CMK (cell line): ENCODE data around the gene STX16.

ENCODE experiments used
- DNase-seq: peaks from one replicate; pipeline ENCODE4 v3.0.0-alpha.2; 2010; ENCODE audit warnings: low read depth

STX16 gene

GRCh38 chr20:58650776-58651558 is at the start of gene STX16:
STX16 (plus strand) TSS chr20:58651283; CDS start chr20:58652007, 724 bp downstream.
- no peak for DNase-seq

- no peak for DNase-seq
Observed at GRCh38 chr20:58602124-58602523, 49.0 kb upstream of the STX16 start.

GRCh38 chr20:58603721-58604120 is 47.4 kb upstream of the STX16 start:
- no peak for DNase-seq

- DNase-seq: no peak
Observed at GRCh38 chr20:58604128-58604881, 46.8 kb upstream of the STX16 start.

GRCh38 chr20:58605292-58606065 is 45.6 kb upstream of the STX16 start:
- DNase-seq: no peak

- DNase-seq: no peak
Observed at GRCh38 chr20:58606184-58606583, 44.9 kb upstream of the STX16 start.

- DNase-seq: no peak
Observed at GRCh38 chr20:58608096-58608840, 42.8 kb upstream of the STX16 start.

- no peak for DNase-seq
Observed at GRCh38 chr20:58609026-58609425, 42.1 kb upstream of the STX16 start.

- no peak for DNase-seq
Observed at GRCh38 chr20:58610071-58610800, 40.8 kb upstream of the STX16 start.

- DNase-seq: no peak
Observed at GRCh38 chr20:58610811-58611210, 40.3 kb upstream of the STX16 start.

GRCh38 chr20:58611236-58612030 is 39.6 kb upstream of the STX16 start:
- no peak for DNase-seq

- DNase-seq: no peak
Observed at GRCh38 chr20:58612121-58612691, 38.9 kb upstream of the STX16 start.

- DNase-seq: no peak
Observed at GRCh38 chr20:58613061-58613854, 37.8 kb upstream of the STX16 start.

GRCh38 chr20:58614366-58614765 is 36.7 kb upstream of the STX16 start:
- no peak for DNase-seq

- no peak for DNase-seq
Observed at GRCh38 chr20:58614984-58615760, 35.9 kb upstream of the STX16 start.

- no peak for DNase-seq
Observed at GRCh38 chr20:58616411-58616810, 34.7 kb upstream of the STX16 start.

- DNase-seq: no peak
Observed at GRCh38 chr20:58617158-58617557, 33.9 kb upstream of the STX16 start.

- DNase-seq: no peak
Observed at GRCh38 chr20:58618351-58619076, 32.6 kb upstream of the STX16 start.
